Measurements from ENCODE around the gene TSPEAR. TPM values are rescaled to one million over a fixed set of nuclear protein-coding genes. Genes with fewer than 3 reads are reported as not detected.

The TSPEAR gene
- total RNA-seq, 2 experiments from 2014 or later: not detected

GRCh38 chr21:44557491-44558328 is 153.7 kb downstream of the TSPEAR start:
- POLR2A ChIA-PET: interaction anchor here (1.5 kb wide), 1 partner anchor 21 kb away, joined by 3 read pairs; no protein-coding TSS in a partner anchor
- Mint-ChIP-seq H3K36me3 (ENCODE audit: low read depth) (no peaks in the 10 kb centered on the region), H3K27ac (no peak overlapping the region), H3K4me3 (no peak overlapping the region), H3K9me3 (peaks cover 25% of the 10 kb centered on the region), H3K27me3 (no peaks in the 10 kb centered on the region), H3K4me1 (ENCODE audit: low read depth) (no peaks in the 10 kb centered on the region)
- CTCF ChIA-PET: no interaction called here
- DNase-seq (no peak), ATAC-seq (no peak)
- TF ChIP-seq, protein P1, sequence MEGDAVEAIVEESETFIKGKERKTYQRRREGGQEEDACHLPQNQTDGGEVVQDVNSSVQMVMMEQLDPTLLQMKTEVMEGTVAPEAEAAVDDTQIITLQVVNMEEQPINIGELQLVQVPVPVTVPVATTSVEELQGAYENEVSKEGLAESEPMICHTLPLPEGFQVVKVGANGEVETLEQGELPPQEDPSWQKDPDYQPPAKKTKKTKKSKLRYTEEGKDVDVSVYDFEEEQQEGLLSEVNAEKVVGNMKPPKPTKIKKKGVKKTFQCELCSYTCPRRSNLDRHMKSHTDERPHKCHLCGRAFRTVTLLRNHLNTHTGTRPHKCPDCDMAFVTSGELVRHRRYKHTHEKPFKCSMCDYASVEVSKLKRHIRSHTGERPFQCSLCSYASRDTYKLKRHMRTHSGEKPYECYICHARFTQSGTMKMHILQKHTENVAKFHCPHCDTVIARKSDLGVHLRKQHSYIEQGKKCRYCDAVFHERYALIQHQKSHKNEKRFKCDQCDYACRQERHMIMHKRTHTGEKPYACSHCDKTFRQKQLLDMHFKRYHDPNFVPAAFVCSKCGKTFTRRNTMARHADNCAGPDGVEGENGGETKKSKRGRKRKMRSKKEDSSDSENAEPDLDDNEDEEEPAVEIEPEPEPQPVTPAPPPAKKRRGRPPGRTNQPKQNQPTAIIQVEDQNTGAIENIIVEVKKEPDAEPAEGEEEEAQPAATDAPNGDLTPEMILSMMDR (IDR thresholded peaks at IDR 0.05): no peak
- intact Hi-C loops (cut with micrococcal nuclease): no loop called here

DNA sequence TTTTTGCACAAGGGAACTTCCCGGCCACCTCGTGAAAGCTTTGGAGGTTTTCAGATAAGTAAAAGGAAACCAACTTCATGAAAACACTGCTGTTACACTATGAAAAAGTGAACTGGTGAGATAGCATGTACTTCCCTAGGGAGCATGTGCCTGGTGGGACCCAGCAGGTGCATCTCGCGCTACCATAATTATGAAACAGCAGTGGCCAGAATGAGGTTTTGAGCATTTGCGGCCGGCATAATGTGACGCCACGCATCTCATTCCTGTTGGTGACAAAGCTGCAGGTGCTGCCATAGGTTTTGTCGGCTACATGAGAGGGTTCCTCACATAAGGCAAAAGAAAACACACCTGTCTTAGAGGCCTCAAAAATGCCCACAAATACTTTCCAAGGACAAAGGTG is 154.5 kb downstream of the TSPEAR start:
- no peak overlapping the region for H3K27ac Mint-ChIP-seq
- CTCF ChIA-PET: no interaction called here
- H3K36me3 Mint-ChIP-seq (ENCODE audit: low read depth): no peaks in the 10 kb centered on the region
- no peaks in the 10 kb centered on the region for H3K27me3 Mint-ChIP-seq
- intact Hi-C loops (cut with micrococcal nuclease): no loop called here
- TF ChIP-seq, protein P1 (IDR thresholded peaks at IDR 0.05): no peak
- peaks cover 17% of the 10 kb centered on the region for H3K9me3 Mint-ChIP-seq
- POLR2A ChIA-PET: interaction anchor here (1.5 kb wide), 1 partner anchor 20 kb away, joined by 3 read pairs; no protein-coding TSS in a partner anchor
- no peak overlapping the region for H3K4me3 Mint-ChIP-seq
- no peak for ATAC-seq
- no peak for DNase-seq
- no peaks in the 10 kb centered on the region for H3K4me1 Mint-ChIP-seq (ENCODE audit: low read depth)

DNA sequence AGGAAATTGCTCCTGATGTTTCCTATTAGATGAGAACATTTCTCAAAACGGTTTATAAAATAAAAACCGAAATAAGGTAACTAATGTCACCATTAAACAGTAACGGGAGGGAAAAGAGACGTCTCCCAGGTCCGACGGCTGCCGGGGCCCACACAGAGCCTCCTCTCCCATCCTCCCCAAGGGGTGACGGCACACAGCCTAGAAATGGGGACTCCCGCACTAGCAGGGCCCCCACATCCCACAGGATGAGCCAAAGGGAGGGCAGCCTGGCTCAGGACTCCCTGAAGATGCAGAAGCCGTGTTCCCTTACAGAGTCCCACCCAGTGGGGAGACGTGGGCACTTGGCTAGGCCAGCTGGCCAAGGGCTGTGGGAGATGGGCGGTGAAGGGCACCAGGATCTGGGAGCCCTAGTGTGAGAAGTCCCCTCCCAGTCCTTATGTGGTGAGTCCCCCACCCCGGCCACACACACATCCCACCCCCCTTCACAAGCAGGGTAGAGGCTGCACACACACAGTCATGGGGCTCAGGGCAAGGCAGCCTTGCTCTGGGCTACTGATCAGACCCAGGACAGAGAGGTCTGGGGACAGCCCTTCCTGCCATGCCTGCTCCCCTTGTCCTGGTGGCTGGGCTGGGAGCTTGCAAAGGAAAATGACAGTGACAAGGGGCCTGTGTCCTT is 156.0 kb downstream of the TSPEAR start:
- DNase-seq (no peak), ATAC-seq (no peak)
- TF ChIP-seq, protein P1 (IDR thresholded peaks at IDR 0.05): no peak
- Mint-ChIP-seq H3K4me3 (no peak overlapping the region), H3K4me1 (ENCODE audit: low read depth) (no peaks in the 10 kb centered on the region), H3K27me3 (no peaks in the 10 kb centered on the region), H3K27ac (no peak overlapping the region), H3K36me3 (ENCODE audit: low read depth) (no peaks in the 10 kb centered on the region), H3K9me3 (peaks cover 5% of the 10 kb centered on the region)
- CTCF ChIA-PET: no interaction called here
- intact Hi-C loops (cut with micrococcal nuclease): no loop called here
- POLR2A ChIA-PET: no interaction called here

DNA sequence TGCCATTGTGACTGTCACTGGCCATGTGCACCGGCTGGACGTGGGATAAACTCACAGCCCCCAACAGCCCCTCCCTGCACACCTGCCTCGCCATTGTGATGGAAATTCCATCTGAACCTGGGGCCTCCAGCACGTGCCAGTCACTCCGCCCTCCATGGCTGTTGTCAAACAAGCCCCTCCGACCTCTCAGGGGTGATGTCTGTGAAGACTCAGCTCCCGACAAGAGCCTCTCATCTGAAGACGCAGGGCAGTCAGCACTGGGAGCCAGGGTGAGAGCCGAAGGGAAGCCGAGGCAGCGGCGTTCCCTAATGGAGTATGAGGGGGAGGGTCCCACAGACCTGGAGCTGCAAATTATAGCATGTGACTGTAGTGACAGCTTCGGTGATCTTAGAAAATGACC is 158.7 kb downstream of the TSPEAR start:
- intact Hi-C loops (cut with micrococcal nuclease): no loop called here
- Mint-ChIP-seq H3K4me3 (no peak overlapping the region), H3K27ac (no peak overlapping the region), H3K27me3 (no peaks in the 10 kb centered on the region), H3K4me1 (ENCODE audit: low read depth) (peaks cover 19% of the 10 kb centered on the region), H3K9me3 (peaks cover 5% of the 10 kb centered on the region), H3K36me3 (ENCODE audit: low read depth) (peaks cover under 1% of the 10 kb centered on the region)
- DNase-seq (no peak), ATAC-seq (no peak)
- ChIA-PET CTCF (no interaction called here), POLR2A (no interaction called here)
- TF ChIP-seq, protein P1 (IDR thresholded peaks at IDR 0.05): no peak

DNA sequence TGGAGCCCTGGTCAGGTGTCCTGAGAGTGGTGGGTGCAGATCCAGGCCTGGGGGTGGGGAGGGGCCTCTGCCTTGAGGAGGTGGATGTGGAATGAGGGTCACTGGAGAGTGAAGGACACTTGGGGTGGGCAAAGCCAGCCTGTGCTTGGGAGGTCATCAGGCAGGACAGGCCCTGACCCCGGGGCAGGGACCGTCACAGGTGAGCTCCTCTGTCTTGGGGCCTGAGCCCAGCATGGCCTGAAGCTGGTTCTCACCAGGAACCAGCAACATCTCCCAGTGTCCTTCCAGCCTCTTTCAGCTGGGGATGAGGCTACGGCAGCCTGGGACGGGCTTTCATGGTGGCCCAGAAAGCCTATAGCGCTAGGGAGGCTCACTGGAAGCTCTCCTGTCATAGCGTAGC is 159.2 kb downstream of the TSPEAR start:
- Mint-ChIP-seq H3K36me3 (ENCODE audit: low read depth) (peaks cover 6% of the 10 kb centered on the region), H3K4me1 (ENCODE audit: low read depth) (peaks cover 24% of the 10 kb centered on the region), H3K4me3 (no peak overlapping the region), H3K27ac (no peak overlapping the region), H3K9me3 (peaks cover 11% of the 10 kb centered on the region), H3K27me3 (no peaks in the 10 kb centered on the region)
- DNase-seq (no peak), ATAC-seq (no peak)
- TF ChIP-seq, protein P1 (IDR thresholded peaks at IDR 0.05): no peak
- intact Hi-C loops (cut with micrococcal nuclease): no loop called here
- ChIA-PET CTCF (no interaction called here), POLR2A (no interaction called here)
